ENCODE measurements around the gene PIGL.
A peak's percentile ranks its signal among the peaks of the same experiment; 100 is the strongest.
"Not testable (repeated sequence)": the region's sequence is repeated elsewhere in the genome, so short reads cannot be mapped to it uniquely, and the experiment has no call there.

The PIGL gene

DNA sequence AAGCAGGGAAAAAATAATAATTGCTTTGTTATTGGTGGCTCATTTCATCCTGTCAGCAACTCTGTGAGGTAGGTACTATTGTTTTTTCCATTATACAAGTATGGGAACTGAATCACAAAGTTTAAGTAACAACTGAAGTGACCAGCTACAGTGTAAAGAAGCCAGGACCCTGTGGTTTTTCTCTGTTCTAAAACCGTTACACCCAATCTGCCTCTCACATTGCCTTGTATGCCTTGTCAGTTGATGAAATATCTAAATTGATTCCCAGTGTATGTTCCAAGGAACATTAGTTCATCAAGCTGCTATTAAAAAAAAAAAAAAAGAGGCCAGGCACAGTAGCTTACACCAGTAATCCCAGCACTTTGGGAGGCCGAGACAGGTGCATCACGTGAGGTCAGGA, 5.4 kb downstream of the PIGL start:
- DNase-seq, result no peak

GRCh38 chr17:16229912-16230561, 13.0 kb downstream of the PIGL start:
- not testable (repeated sequence) for DNase-seq

- DNase-seq, result no peak
Observed at GRCh38 chr17:16232391-16232790, 15.4 kb downstream of the PIGL start.

DNA sequence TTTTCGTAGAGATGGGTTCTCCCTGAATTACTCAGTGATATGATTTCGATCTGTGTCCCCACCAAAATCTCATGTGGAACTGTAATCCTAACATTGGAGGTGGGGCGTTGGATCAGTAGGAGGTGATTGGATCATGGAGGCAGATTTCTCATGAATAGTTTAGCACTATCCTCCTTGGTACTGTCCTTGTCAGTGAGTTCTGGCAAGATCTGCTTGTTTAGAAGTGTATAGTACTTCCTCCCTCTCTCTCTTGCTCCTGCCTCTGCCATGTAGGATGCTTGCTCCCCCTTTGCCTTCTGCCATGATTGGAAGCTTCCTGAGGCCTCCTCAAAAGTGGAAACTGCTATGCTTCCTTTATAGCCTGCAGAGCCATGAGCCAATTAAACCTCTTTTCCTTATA, 22.9 kb downstream of the PIGL start:
- no peak for DNase-seq

GRCh38 chr17:16241906-16242399, 24.9 kb downstream of the PIGL start:
- DNase-seq, result no peak

- DNase-seq, result no peak
Observed at GRCh38 chr17:16243385-16243784, 26.4 kb downstream of the PIGL start.

DNA sequence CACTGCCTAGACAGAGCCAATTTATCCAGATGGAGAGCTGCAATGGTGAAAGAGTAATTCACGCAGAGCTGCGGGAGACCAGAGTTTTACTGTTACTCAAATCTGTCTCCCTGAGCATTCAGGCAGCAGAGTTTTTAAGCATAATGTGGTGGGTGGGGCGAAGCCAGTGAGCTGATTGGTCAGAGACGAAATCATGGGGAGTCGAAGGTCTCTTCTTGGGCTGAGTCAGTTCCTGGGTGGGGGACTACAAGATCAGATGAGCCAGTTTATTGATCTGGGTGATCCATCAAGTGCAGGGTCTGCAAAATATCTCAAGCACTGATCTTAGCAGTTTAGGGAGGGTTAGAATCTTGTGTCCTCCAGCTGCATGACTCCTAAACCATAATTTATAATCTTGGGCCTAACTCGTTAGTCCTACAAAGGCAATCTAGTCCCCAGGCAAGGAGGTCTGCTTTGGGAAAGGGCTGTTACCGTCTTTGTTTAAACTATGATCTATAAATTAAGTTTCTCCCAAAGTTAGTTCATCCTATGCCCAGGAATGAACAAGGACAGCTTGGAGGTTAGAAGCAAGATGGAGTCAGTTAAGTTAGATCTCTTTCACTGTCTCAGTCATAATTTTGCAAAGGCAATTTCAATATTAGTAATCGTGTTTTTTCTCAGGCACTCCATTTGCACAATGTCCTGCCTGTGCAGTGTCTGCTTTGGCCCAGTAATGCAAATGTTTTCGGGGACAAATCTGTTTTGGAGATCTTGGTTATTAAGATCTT, 27.0 kb downstream of the PIGL start:
- DNase-seq, result no peak

- no peak for DNase-seq
Observed at GRCh38 chr17:16247586-16247984, 30.6 kb downstream of the PIGL start.

- DNase-seq, result no peak
Observed at GRCh38 chr17:16250635-16251034, 33.6 kb downstream of the PIGL start.

DNA sequence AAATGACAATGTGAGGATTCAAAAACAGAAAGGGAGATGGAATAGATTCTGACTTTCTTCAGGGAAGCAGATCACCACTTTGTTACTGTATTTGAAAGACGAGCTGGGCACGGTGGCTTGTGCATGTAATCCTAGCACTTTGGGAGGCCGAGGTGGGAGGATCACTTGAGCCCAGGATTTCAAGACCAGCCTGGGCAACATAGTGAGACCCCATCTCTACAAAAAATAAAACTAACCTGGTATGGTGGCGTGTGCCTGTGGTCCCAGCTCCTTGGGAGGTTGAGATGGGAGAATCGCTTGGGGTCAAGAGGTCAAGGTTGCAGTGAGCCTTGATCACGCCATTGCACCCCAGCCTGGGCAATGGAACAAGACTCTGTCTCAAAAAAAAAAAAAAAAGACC, 34.0 kb downstream of the PIGL start:
- no peak for DNase-seq

GRCh38 chr17:16251556-16251955, 34.5 kb downstream of the PIGL start:
- DNase-seq, result no peak

DNA sequence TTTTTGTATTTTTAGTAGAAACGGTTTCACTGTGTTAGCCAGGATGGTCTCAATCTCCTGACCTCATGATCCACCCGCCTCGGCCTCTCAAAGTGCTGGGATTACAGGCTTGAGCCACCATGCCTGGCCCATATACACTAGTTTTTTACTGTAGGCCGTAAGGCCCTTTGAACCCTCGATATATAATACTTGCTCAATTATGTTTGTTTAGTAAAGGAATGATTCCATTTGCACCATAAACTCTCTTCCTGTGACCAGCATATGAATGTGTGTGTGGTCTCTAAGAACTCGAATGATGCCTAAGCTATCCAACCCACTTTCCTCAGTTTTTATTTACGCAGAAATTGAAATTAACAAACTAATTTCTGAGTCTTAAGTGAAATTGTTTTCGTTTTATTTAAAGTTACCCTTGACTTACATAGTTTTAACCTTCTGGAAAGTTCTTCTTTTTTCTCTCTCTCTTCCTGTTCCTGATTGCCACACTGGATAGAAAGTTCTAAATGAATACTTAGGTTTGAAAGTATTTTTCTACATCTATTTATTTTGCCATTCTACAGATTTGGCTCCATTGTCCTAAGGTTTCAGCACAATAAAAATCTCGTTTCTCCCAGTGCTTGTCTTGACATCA, 37.9 kb downstream of the PIGL start:
- no peak for DNase-seq

DNA sequence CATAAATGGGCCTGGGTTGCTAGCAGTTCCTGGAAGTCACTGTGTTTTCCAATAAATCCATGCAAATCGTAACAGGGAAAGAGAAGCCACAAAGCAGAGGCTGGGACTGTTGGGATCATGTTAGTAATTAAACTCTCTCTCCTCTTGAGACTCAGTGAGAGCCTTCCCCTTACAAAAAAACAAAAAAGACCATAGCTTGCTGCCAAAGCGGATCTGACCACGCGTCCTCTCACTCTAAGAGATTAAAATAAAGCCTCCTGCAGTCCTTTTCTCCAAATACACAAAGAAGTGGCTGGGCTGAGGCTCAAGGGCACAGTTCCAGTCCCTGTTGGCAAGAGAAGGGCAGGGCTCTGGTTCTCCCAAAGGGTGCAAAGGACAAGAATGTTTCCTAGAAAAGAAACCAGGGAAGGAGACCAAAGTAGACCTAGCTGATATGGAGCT, 38.5 kb downstream of the PIGL start:
- DNase-seq, result no peak

GRCh38 chr17:16258901-16259300, 41.9 kb downstream of the PIGL start:
- DNase-seq, result no peak

GRCh38 chr17:16259926-16260325, 42.9 kb downstream of the PIGL start:
- DNase-seq, result no peak

- no peak for DNase-seq
Observed at GRCh38 chr17:16261049-16261448, 44.0 kb downstream of the PIGL start.

- no peak for DNase-seq
Observed at GRCh38 chr17:16262201-16262600, 45.2 kb downstream of the PIGL start.

DNA sequence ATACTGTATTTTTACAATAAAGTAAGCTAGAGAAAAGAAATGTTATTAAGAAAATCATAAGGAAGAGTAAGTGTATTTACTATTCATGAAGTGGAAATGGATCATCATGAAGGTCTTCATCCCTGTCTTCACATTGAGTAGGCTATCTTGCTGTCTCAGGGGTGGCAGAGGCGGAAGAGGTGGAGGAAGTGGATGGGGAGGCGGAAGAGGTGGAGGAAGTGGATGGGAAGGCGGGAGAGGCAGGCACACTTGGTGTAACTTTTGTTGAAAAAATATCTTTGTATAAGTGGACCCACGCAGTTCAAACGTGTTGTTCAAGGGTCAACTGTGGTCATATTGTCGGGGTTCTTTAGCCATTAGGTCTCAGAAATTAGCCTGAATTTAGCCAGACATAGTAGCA, 50.2 kb downstream of the PIGL start:
- DNase-seq, result no peak

DNA sequence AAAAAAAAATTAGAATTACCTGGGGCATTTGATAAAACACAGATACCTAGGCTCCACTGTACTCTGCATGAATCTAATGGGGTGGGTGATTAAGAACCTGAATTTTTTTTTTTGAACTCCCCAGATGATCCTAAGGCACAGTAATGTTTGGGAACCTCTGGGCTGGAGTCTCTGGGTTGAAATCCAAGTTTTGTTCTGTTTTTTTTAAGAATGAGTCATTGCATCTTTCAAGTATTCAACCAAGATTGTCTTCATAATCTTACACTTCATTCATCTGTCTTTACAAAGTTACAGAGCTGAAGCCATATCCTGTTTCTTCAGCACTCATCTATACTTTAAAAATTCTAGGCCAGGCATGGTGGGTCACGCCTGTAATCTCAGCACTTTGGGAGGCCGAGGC, 52.6 kb downstream of the PIGL start:
- DNase-seq, result peak; percentile 14

- no peak for DNase-seq
Observed at GRCh38 chr17:16272111-16272840, 55.3 kb downstream of the PIGL start.

GRCh38 chr17:16273499-16273898, 56.5 kb downstream of the PIGL start:
- DNase-seq, result no peak

DNA sequence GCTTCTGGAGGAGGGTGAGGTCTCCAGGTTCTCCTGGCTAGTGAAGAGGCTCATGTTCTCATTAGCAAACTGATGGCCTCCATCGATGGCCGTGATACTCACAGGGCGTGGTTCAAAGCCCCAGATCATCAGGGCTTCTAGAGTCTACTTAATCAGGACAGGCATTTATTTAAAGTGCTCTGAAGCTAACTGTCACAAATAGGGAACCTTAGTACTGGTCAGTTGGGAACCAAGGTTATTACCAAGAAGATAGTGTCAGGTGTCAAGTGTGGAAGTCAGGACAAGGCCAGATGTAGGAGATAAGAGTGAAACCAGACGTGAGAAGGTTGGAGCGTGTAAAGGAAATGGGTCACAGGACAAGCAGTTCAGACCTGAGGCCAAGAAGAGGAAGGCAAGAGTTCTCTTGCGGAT, 56.9 kb downstream of the PIGL start:
- no peak for DNase-seq

GRCh38 chr17:16275024-16275423, 58.0 kb downstream of the PIGL start:
- DNase-seq, result no peak

Data from kidney glomerular epithelial cell (primary cell).